ENCODE data around the gene MARCKS.

MARCKS gene

GRCh38 chr6:113847447-113847846 is 9.7 kb upstream of the MARCKS start:
- H3K4me3 ChIP-seq (ENCODE audit: control insufficient read depth, low read depth, low read length), result no peak overlapping the region
- TF ChIP-seq CTCF (conservative IDR thresholded peaks at IDR 0.05; ENCODE audit: control insufficient read depth, insufficient read depth, low read depth, low read length), result no peak
- peak; percentile 24 for DNase-seq (ENCODE audit: low read depth)

- no peak for TF ChIP-seq CTCF (conservative IDR thresholded peaks at IDR 0.05; ENCODE audit: control insufficient read depth, insufficient read depth, low read depth, low read length)
- no peak for DNase-seq (ENCODE audit: low read depth)
- H3K4me3 ChIP-seq (ENCODE audit: control insufficient read depth, low read depth, low read length), result no peak overlapping the region
These were observed 8.9 kb upstream of the MARCKS start for GRCh38 chr6:113848280-113848679.

- DNase-seq (ENCODE audit: low read depth), result no peak
- no peak overlapping the region for H3K4me3 ChIP-seq (ENCODE audit: control insufficient read depth, low read depth, low read length)
- TF ChIP-seq CTCF (conservative IDR thresholded peaks at IDR 0.05; ENCODE audit: control insufficient read depth, insufficient read depth, low read depth, low read length), result no peak
These were observed 8.3 kb upstream of the MARCKS start for GRCh38 chr6:113848811-113849210.

- no peak for TF ChIP-seq CTCF (conservative IDR thresholded peaks at IDR 0.05; ENCODE audit: control insufficient read depth, insufficient read depth, low read depth, low read length)
- no peak overlapping the region for H3K4me3 ChIP-seq (ENCODE audit: control insufficient read depth, low read depth, low read length)
- no peak for DNase-seq (ENCODE audit: low read depth)
These were observed 3.9 kb upstream of the MARCKS start for GRCh38 chr6:113853252-113853651.

GRCh38 chr6:113854531-113855499 is 2.3 kb upstream of the MARCKS start:
- peak; percentile 45 for DNase-seq (ENCODE audit: low read depth)
- H3K4me3 ChIP-seq (ENCODE audit: control insufficient read depth, low read depth, low read length), result peak overlapping the region; percentile 84
- no peak for TF ChIP-seq CTCF (conservative IDR thresholded peaks at IDR 0.05; ENCODE audit: control insufficient read depth, insufficient read depth, low read depth, low read length)

GRCh38 chr6:113855500-113856374 is 1.4 kb upstream of the MARCKS start:
- DNase-seq (ENCODE audit: low read depth), result peak; percentile 49
- no peak for TF ChIP-seq CTCF (conservative IDR thresholded peaks at IDR 0.05; ENCODE audit: control insufficient read depth, insufficient read depth, low read depth, low read length)
- peak overlapping the region; percentile 84 for H3K4me3 ChIP-seq (ENCODE audit: control insufficient read depth, low read depth, low read length)

Measured in fibroblast of mammary gland (primary cell).